A549 (cell line): Measurements from ENCODE around the gene ESPNL. TPM values are rescaled to one million over a fixed set of nuclear protein-coding genes. Genes with fewer than 3 reads are reported as not detected.

Experiments
- ATAC-seq, 2 experiments: fragments of 200-7000 bp in 1 of 2; fragments of >200 bp in 1 of 2; cut with Nextera tagmentation in 1 of 2; cut with Tn5 transposase in 1 of 2; 3 replicates each; pipeline versions ENCODE4 v1.8.0 to v1.9.1; 2018 to 2020; ENCODE audit warnings: mild to moderate bottlenecking in 1 of 2, moderate library complexity in 1 of 2
- CTCF ChIA-PET: fragments of 300-600 bp; sonication (Branson Sonifier 250); formaldehyde crosslinking; extraction: SDS; loops from one replicate; lab custom pipeline; 2021; ENCODE audit warnings: antibody characterized with exemption, inconsistent platforms; lab: Yijun Ruan, JAX
- POLR2A ChIA-PET: fragments of 350-600 bp; formaldehyde crosslinking; extraction: SDS; loops from one replicate; lab custom pipeline; 2021; ENCODE audit warnings: antibody characterized with exemption, inconsistent platforms; lab: Yijun Ruan, JAX
- DNase-seq, 2 experiments: peaks; one replicate each; pipeline versions ENCODE4 v3.0.0 to v3.0.0-alpha.2; 2011 to 2016; ENCODE audit warnings: low read depth in 1 of 2, low spot score in 1 of 2
- FAIRE-seq: peaks from 2 replicates; lab custom pipeline; 2011; peaks lifted over from hg19 to GRCh38; lab: Jason Lieb, UNC
- H3K27ac ChIP-seq, 2 experiments: fragments of >200 bp; sonication (Bioruptor Twin); formaldehyde crosslinking; 3 replicates each; pipeline ENCODE4 v1.5.1; 2016 to 2017
- H3K4me1 ChIP-seq: fragments of >200 bp; sonication (Bioruptor Twin); formaldehyde crosslinking; 3 replicates; pipeline ENCODE4 v1.6.1; 2016
- H3K4me2 ChIP-seq: fragments of >200 bp; sonication (Bioruptor Twin); formaldehyde crosslinking; 3 replicates; pipeline ENCODE4 v1.6.1; 2016
- H3K4me3 ChIP-seq: fragments of >200 bp; sonication (Bioruptor Twin); formaldehyde crosslinking; 3 replicates; pipeline ENCODE4 v1.5.1; 2016
- H3K9me3 ChIP-seq: fragments of >200 bp; sonication (Bioruptor Twin); formaldehyde crosslinking; 3 replicates; pipeline ENCODE4 v1.6.1; 2016
- EP300 ChIP-seq, 2 experiments: fragments of >200 bp; sonication (Bioruptor Twin); formaldehyde crosslinking; IDR thresholded peaks; 2 replicates in 1 of 2; 3 replicates in 1 of 2; pipeline ENCODE4 v1.6.1; 2016 to 2017
- FOXS1 ChIP-seq: fragments of 250-450 bp; sonication (Bioruptor Pico); IDR thresholded peaks from 2 replicates; pipeline ENCODE4 v1.5.0; 2020; ENCODE audit warnings: mild to moderate bottlenecking, moderate library complexity
- HES2 ChIP-seq: fragments of >200 bp; sonication (Bioruptor Twin); formaldehyde crosslinking; IDR thresholded peaks from 2 replicates; pipeline ENCODE4 v1.6.1; 2016
- HMGXB4 ChIP-seq: fragments of 250-450 bp; sonication (Bioruptor Pico); IDR thresholded peaks from 2 replicates; pipeline ENCODE4 v1.5.0; 2021; ENCODE audit warnings: mild to moderate bottlenecking, moderate library complexity, borderline replicate concordance
- MYC ChIP-seq: IDR thresholded peaks from 2 replicates; pipeline ENCODE4 v1.6.1; 2012; ENCODE audit warnings: mild to moderate bottlenecking, inconsistent platforms, low read length, improper control_type of control experiment, borderline replicate concordance
- SREBF2 ChIP-seq: fragments of 450-650 bp; IDR thresholded peaks from 2 replicates; pipeline ENCODE4 v1.6.1; 2014; ENCODE audit warnings: mild to moderate bottlenecking, moderate library complexity
- WGBS: methylation state at CpG from one replicate; pipeline ENCODE4 v1.1.6; 2017; ENCODE audit errors: missing lambda C conversion rate; 5-methylcytosine and 5-hydroxymethylcytosine counted together
- polyA plus RNA-seq, 4 experiments: library from polyadenylated mRNA; depleted of rRNA in 3 of 4; stranded (reverse); fragments of >200 nt; fragmentation: RNase III in 1 of 4; extraction: RNeasy Plus Mini Kit Qiagen cat#74134 plus additional on column Dnase treatment in 1 of 4; gene quantifications; 2 replicates in 3 of 4; 3 replicates in 1 of 4; pipeline ENCODE4 v1.2.3, GENCODE V29; 2011 to 2017

ESPNL gene
- polyA plus RNA-seq, 2 of the 4 experiments (the other 2 are of a cell fraction), result 0.04 to 0.22 TPM

GRCh38 chr2:238182362-238182761, 82.2 kb downstream of the ESPNL start:
- H3K9me3 ChIP-seq, result no peaks in the 10 kb centered on the region
- no peaks in the 10 kb centered on the region for H3K4me1 ChIP-seq
- TF ChIP-seq MYC (no peak), EP300 (IDR thresholded peaks at IDR 0.05) (no peak), FOXS1 (CRISPR knock-in tag) (no peak), HMGXB4 (CRISPR knock-in tag) (no peak), HES2 (no peak), SREBF2 (no peak)
- H3K27ac ChIP-seq, result no peak overlapping the region
- no peak overlapping the region for H3K4me3 ChIP-seq
- ChIA-PET POLR2A (no interaction called here), CTCF (no interaction called here)
- ATAC-seq (no peak), FAIRE-seq (no peak), DNase-seq (no peak)
- WGBS, result 78% methylated on average over 6 of the region's 6 CpGs
- no peak overlapping the region for H3K4me2 ChIP-seq

Other genes with a start within 250 kb of the ESPNL start
- not detected in 2 replicates for gene RAMP1, start 240.7 kb upstream of the ESPNL start, polyA plus RNA-seq (2011; rRNA removed)
- gene RAMP1, start 240.7 kb upstream of the ESPNL start, polyA plus RNA-seq (2017; fragmentation: RNase III; extraction: RNeasy Plus Mini Kit Qiagen cat#74134 plus additional on column Dnase treatment), result not detected in 3 replicates
- 65.5 and 81.1 TPM in 2 replicates for gene UBE2F, start 133.3 kb upstream of the ESPNL start, polyA plus RNA-seq (2011; rRNA removed)
- 49.1 to 51.3 TPM (median 49.7 TPM) in 3 replicates for gene UBE2F, start 133.3 kb upstream of the ESPNL start, polyA plus RNA-seq (2017; fragmentation: RNase III; extraction: RNeasy Plus Mini Kit Qiagen cat#74134 plus additional on column Dnase treatment)
- 19.0 and 19.3 TPM in 2 replicates for gene SCLY, start 39.3 kb upstream of the ESPNL start, polyA plus RNA-seq (2011; rRNA removed)
- 25.5 to 28.3 TPM (median 28.1 TPM) in 3 replicates for gene SCLY, start 39.3 kb upstream of the ESPNL start, polyA plus RNA-seq (2017; fragmentation: RNase III; extraction: RNeasy Plus Mini Kit Qiagen cat#74134 plus additional on column Dnase treatment)
- 0.04 TPM in 1 of 2 replicates, not detected in the other for gene KLHL30, start 38.3 kb downstream of the ESPNL start, polyA plus RNA-seq (2011; rRNA removed)
- 0.03 to 0.04 TPM (median 0.03 TPM) in 3 replicates for gene KLHL30, start 38.3 kb downstream of the ESPNL start, polyA plus RNA-seq (2017; fragmentation: RNase III; extraction: RNeasy Plus Mini Kit Qiagen cat#74134 plus additional on column Dnase treatment)
- gene ERFE, start 58.6 kb downstream of the ESPNL start, polyA plus RNA-seq (2011; rRNA removed), result 2.6 and 3.7 TPM in 2 replicates
- gene ERFE, start 58.6 kb downstream of the ESPNL start, polyA plus RNA-seq (2017; fragmentation: RNase III; extraction: RNeasy Plus Mini Kit Qiagen cat#74134 plus additional on column Dnase treatment), result 2.0 to 3.6 TPM (median 2.6 TPM) in 3 replicates
- gene ILKAP, start 103.4 kb downstream of the ESPNL start, polyA plus RNA-seq (2011; rRNA removed), result 27.7 and 41.4 TPM in 2 replicates
- 36.3 to 38.4 TPM (median 38.2 TPM) in 3 replicates for gene ILKAP, start 103.4 kb downstream of the ESPNL start, polyA plus RNA-seq (2017; fragmentation: RNase III; extraction: RNeasy Plus Mini Kit Qiagen cat#74134 plus additional on column Dnase treatment)
- gene HES6, start 139.7 kb downstream of the ESPNL start, polyA plus RNA-seq (2011; rRNA removed), result 5.2 and 5.4 TPM in 2 replicates
- gene HES6, start 139.7 kb downstream of the ESPNL start, polyA plus RNA-seq (2017; fragmentation: RNase III; extraction: RNeasy Plus Mini Kit Qiagen cat#74134 plus additional on column Dnase treatment), result 6.1 to 7.5 TPM (median 7.3 TPM) in 3 replicates
- gene PER2, start 188.3 kb downstream of the ESPNL start, polyA plus RNA-seq (2011; rRNA removed), result 8.5 and 14.4 TPM in 2 replicates
- gene PER2, start 188.3 kb downstream of the ESPNL start, polyA plus RNA-seq (2017; fragmentation: RNase III; extraction: RNeasy Plus Mini Kit Qiagen cat#74134 plus additional on column Dnase treatment), result 3.4 to 4.2 TPM (median 3.6 TPM) in 3 replicates
- gene TRAF3IP1, start 220.2 kb downstream of the ESPNL start, polyA plus RNA-seq (2011; rRNA removed), result 10.6 and 10.9 TPM in 2 replicates
- gene TRAF3IP1, start 220.2 kb downstream of the ESPNL start, polyA plus RNA-seq (2017; fragmentation: RNase III; extraction: RNeasy Plus Mini Kit Qiagen cat#74134 plus additional on column Dnase treatment), result 19.1 to 20.2 TPM (median 19.2 TPM) in 3 replicates